WI38 (cell line): ENCODE measurements around the gene USP49.
"Not testable (repeated sequence)": the region's sequence is repeated elsewhere in the genome, so short reads cannot be mapped to it uniquely, and the experiment has no call there.

ENCODE experiments used
- H3K4me3 ChIP-seq: 2 replicates; pipeline ENCODE4 v1.5.1; 2011; ENCODE audit warnings: low read depth, mild to moderate bottlenecking, control low read depth, low read length
- TF ChIP-seq, protein P1 (sequence below): IDR thresholded peaks from 2 replicates; pipeline ENCODE4 v1.5.1; 2012; ENCODE audit warnings: low read depth, mild to moderate bottlenecking, control low read depth, low read length

Gene USP49

GRCh38 chr6:41813469-41813868 lies 81.7 kb downstream of the USP49 start:
- no peak overlapping the region for H3K4me3 ChIP-seq
- TF ChIP-seq, protein P1, sequence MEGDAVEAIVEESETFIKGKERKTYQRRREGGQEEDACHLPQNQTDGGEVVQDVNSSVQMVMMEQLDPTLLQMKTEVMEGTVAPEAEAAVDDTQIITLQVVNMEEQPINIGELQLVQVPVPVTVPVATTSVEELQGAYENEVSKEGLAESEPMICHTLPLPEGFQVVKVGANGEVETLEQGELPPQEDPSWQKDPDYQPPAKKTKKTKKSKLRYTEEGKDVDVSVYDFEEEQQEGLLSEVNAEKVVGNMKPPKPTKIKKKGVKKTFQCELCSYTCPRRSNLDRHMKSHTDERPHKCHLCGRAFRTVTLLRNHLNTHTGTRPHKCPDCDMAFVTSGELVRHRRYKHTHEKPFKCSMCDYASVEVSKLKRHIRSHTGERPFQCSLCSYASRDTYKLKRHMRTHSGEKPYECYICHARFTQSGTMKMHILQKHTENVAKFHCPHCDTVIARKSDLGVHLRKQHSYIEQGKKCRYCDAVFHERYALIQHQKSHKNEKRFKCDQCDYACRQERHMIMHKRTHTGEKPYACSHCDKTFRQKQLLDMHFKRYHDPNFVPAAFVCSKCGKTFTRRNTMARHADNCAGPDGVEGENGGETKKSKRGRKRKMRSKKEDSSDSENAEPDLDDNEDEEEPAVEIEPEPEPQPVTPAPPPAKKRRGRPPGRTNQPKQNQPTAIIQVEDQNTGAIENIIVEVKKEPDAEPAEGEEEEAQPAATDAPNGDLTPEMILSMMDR, result no peak

GRCh38 chr6:41811946-41812345 lies 83.2 kb downstream of the USP49 start:
- H3K4me3 ChIP-seq, result not testable (repeated sequence)

GRCh38 chr6:41811095-41811494 lies 84.1 kb downstream of the USP49 start:
- H3K4me3 ChIP-seq, result no peak overlapping the region
- TF ChIP-seq, protein P1, result no peak

- no peak overlapping the region for H3K4me3 ChIP-seq
Measured at GRCh38 chr6:41805830-41806774, 89.1 kb downstream of the USP49 start.

GRCh38 chr6:41801380-41801779 lies 93.8 kb downstream of the USP49 start:
- TF ChIP-seq, protein P1, result peak; percentile 60

More at GRCh38 chr6:41805830-41806774, 89.1 kb downstream of the USP49 start:
- TF ChIP-seq, protein P1, result no peak

GRCh38 chr6:41799559-41799911 lies 95.6 kb downstream of the USP49 start:
- TF ChIP-seq, protein P1, result no peak
- H3K4me3 ChIP-seq, result no peak overlapping the region

More at GRCh38 chr6:41801380-41801779, 93.8 kb downstream of the USP49 start:
- H3K4me3 ChIP-seq, result no peak overlapping the region

DNA sequence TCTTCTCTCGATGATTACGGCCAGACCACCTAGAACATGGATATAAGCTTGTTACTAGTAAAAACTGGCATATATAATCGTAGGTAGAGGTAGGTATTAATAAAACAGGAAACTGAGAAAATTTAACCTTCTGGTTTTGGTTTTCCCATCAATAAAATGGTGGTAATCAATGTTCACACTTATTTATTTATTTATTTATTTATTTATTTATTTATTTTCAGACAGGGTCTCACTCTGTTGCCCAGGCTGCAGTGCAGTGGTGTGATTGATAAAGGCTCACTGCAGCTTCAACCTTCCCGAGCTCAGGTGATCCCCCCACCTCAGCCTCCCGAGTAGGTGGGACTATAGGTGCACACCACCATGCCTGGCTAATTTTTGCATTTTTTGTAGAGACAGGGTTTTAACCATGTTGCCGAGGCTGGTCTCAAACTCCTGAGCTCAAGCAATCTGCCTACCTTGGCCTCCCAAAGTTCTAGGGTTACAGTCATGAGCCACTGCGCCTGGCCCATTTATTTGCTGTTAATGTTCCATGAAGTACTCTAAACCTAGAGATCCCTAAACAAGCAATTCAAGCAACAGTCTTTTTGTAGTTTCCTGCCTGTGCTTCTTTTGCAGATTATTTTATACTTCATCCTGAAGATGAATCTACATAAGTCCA lies 96.1 kb downstream of the USP49 start:
- TF ChIP-seq, protein P1, result no peak

More for the DNA sequence above, 96.1 kb downstream of the USP49 start:
- H3K4me3 ChIP-seq, result no peak overlapping the region
